ENCODE measurements around the gene TSEN2.
"Not testable (repeated sequence)": the region's sequence is repeated elsewhere in the genome, so short reads cannot be mapped to it uniquely, and the experiment has no call there.

Gene TSEN2

GRCh38 chr3:12536423-12536822 lies 52.1 kb downstream of the TSEN2 start:
- no peak for DNase-seq (ENCODE audit: insufficient read length, low spot score)
- FAIRE-seq, result no peak
- TF ChIP-seq, protein P1, sequence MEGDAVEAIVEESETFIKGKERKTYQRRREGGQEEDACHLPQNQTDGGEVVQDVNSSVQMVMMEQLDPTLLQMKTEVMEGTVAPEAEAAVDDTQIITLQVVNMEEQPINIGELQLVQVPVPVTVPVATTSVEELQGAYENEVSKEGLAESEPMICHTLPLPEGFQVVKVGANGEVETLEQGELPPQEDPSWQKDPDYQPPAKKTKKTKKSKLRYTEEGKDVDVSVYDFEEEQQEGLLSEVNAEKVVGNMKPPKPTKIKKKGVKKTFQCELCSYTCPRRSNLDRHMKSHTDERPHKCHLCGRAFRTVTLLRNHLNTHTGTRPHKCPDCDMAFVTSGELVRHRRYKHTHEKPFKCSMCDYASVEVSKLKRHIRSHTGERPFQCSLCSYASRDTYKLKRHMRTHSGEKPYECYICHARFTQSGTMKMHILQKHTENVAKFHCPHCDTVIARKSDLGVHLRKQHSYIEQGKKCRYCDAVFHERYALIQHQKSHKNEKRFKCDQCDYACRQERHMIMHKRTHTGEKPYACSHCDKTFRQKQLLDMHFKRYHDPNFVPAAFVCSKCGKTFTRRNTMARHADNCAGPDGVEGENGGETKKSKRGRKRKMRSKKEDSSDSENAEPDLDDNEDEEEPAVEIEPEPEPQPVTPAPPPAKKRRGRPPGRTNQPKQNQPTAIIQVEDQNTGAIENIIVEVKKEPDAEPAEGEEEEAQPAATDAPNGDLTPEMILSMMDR (IDR thresholded peaks at IDR 0.05; ENCODE audit: insufficient read depth, missing control alignments), result no peak

- no peak for FAIRE-seq
- TF ChIP-seq, protein P1 (IDR thresholded peaks at IDR 0.05; ENCODE audit: insufficient read depth, missing control alignments), result no peak
Measured at GRCh38 chr3:12541625-12542024, 57.3 kb downstream of the TSEN2 start.

GRCh38 chr3:12543497-12543896 lies 59.2 kb downstream of the TSEN2 start:
- FAIRE-seq; DNase-seq (ENCODE audit: insufficient read length, low spot score): not testable (repeated sequence)

More at GRCh38 chr3:12541625-12542024, 57.3 kb downstream of the TSEN2 start:
- DNase-seq (ENCODE audit: insufficient read length, low spot score), result no peak

- TF ChIP-seq, protein P1 (IDR thresholded peaks at IDR 0.05; ENCODE audit: insufficient read depth, missing control alignments), result no peak
- FAIRE-seq, result no peak
- no peak for DNase-seq (ENCODE audit: insufficient read length, low spot score)
Measured at GRCh38 chr3:12544652-12545472, 60.6 kb downstream of the TSEN2 start.

DNA sequence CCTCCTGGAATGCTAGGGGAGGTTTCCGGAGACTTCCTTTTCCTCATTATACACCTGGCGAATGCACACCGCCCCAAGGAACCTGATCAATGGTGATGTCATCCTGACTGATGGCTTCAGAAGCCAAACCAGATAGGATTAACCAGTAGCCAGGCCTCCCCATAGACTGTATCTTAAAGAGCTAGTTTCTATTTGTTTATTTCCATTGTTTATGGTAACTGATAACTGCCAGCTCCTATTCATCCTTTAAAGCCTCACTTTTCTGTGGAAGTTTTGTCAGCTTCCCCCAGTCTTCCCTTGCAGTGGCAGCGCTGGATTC lies 61.2 kb downstream of the TSEN2 start, which contains the start of gene MKRN2OS:
TSS of gene MKRN2OS (minus strand) at position 27 of the 319 bp plus-strand sequence. CDS start 35 bp downstream, outside the sequence.
- TF ChIP-seq, protein P1 (IDR thresholded peaks at IDR 0.05; ENCODE audit: insufficient read depth, missing control alignments), result no peak
- DNase-seq (ENCODE audit: insufficient read length, low spot score), result no peak
- no peak for FAIRE-seq

- FAIRE-seq (no peak), DNase-seq (ENCODE audit: insufficient read length, low spot score) (no peak)
- TF ChIP-seq, protein P1 (IDR thresholded peaks at IDR 0.05; ENCODE audit: insufficient read depth, missing control alignments), result no peak
Measured at GRCh38 chr3:12549971-12550760, 65.9 kb downstream of the TSEN2 start.

DNA sequence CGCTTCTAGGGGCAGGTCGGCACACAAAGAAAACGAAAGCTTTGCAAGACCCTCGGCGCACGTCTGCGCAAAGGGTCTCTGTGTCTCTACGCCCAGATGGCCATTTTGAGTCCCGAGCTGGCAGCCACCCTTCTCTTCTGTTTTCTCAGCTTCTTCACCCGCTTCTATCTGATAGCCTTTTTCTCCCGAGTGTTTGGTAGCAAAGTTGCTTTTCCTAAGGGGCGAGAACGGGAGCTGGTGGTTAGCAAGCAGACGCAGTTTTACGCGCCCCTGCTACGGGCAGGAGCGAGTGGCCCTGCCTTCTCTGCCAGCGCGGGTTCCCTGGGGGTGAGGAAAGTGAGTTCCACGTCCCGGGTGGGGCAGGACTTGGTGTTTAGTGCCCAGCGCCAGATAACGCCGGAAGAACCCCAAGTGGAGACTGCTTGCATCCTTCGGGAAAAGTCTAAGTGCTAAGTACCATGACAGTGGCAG lies 69.7 kb downstream of the TSEN2 start:
- TF ChIP-seq, protein P1 (IDR thresholded peaks at IDR 0.05; ENCODE audit: insufficient read depth, missing control alignments), result no peak
- DNase-seq (ENCODE audit: insufficient read length, low spot score), result no peak
- no peak for FAIRE-seq
